ENCODE data around the gene IL4R.
A peak's percentile ranks its signal among the peaks of the same experiment; 100 is the strongest.
"Not testable (repeated sequence)": the region's sequence is repeated elsewhere in the genome, so short reads cannot be mapped to it uniquely, and the experiment has no call there.

The IL4R gene

GRCh38 chr16:27316038-27316680 is 2.4 kb downstream of the IL4R start:
- DNase-seq = peak; percentile 22

- DNase-seq = peak; percentile 41
Observed at GRCh38 chr16:27317320-27317719, 3.5 kb downstream of the IL4R start.

- DNase-seq = peak; percentile 74
Observed at GRCh38 chr16:27317738-27318391, 4.1 kb downstream of the IL4R start.

GRCh38 chr16:27318392-27319256 is 4.8 kb downstream of the IL4R start:
- DNase-seq = peak; percentile 74

- peak; percentile 19 for DNase-seq
Observed at GRCh38 chr16:27319257-27319965, 5.6 kb downstream of the IL4R start.

GRCh38 chr16:27320261-27321012 is 6.7 kb downstream of the IL4R start:
- DNase-seq = no peak

- DNase-seq = no peak
Observed at GRCh38 chr16:27321013-27321915, 7.5 kb downstream of the IL4R start.

GRCh38 chr16:27322858-27323780 is 9.3 kb downstream of the IL4R start:
- DNase-seq = no peak

- DNase-seq = no peak
Observed at GRCh38 chr16:27323781-27324561, 10.2 kb downstream of the IL4R start.

- DNase-seq = no peak
Observed at GRCh38 chr16:27324851-27325301, 11.1 kb downstream of the IL4R start.

- no peak for DNase-seq
Observed at GRCh38 chr16:27325736-27326135, 12.0 kb downstream of the IL4R start.

- no peak for DNase-seq
Observed at GRCh38 chr16:27326251-27326650, 12.5 kb downstream of the IL4R start.

GRCh38 chr16:27326738-27327585 is 13.2 kb downstream of the IL4R start:
- DNase-seq = peak; percentile 62

- DNase-seq = no peak
Observed at GRCh38 chr16:27327586-27327915, 13.8 kb downstream of the IL4R start.

- no peak for DNase-seq
Observed at GRCh38 chr16:27328937-27329336, 15.2 kb downstream of the IL4R start.

GRCh38 chr16:27329376-27330079 is 15.8 kb downstream of the IL4R start:
- not testable (repeated sequence) for DNase-seq

- DNase-seq = no peak
Observed at GRCh38 chr16:27330542-27330941, 16.8 kb downstream of the IL4R start.

- no peak for DNase-seq
Observed at GRCh38 chr16:27332105-27332504, 18.3 kb downstream of the IL4R start.
